BLaER1 treated with 17β-estradiol and CSF1 and Interleukin-3, amounts not matched to agents 10 nM and 100 nM (cell line): ENCODE data around the gene OPCML.
A peak's percentile ranks its signal among the peaks of the same experiment; 100 is the strongest.

Experiments used
- H3K27ac ChIP-seq, 11 experiments: shearing (Covaris generic); formaldehyde crosslinking; 2 replicates each; pipeline ENCODE4 v1.8.1; 2022
- H3K27me3 ChIP-seq, 11 experiments: shearing (Covaris generic); formaldehyde crosslinking; 2 replicates each; pipeline ENCODE4 v1.8.1; 2022
- H3K36me3 ChIP-seq, 11 experiments: shearing (Covaris generic); formaldehyde crosslinking; 2 replicates each; pipeline ENCODE4 v1.8.1; 2022
- H3K4me1 ChIP-seq, 10 experiments: shearing (Covaris generic); formaldehyde crosslinking; 2 replicates each; pipeline ENCODE4 v1.8.1; 2022
- H3K4me2 ChIP-seq, 11 experiments: shearing (Covaris generic); formaldehyde crosslinking; 2 replicates each; pipeline ENCODE4 v1.8.1; 2022
- H3K4me3 ChIP-seq, 10 experiments: shearing (Covaris generic); formaldehyde crosslinking; 2 replicates each; pipeline ENCODE4 v1.8.1; 2022
- H3K9ac ChIP-seq, 11 experiments: shearing (Covaris generic); formaldehyde crosslinking; 2 replicates each; pipeline ENCODE4 v1.8.1; 2022
- H3K9me3 ChIP-seq, 11 experiments: shearing (Covaris generic); formaldehyde crosslinking; replicated peaks in 1 of 11; 2 replicates each; pipeline ENCODE4 v1.8.1; 2022
- H4K20me1 ChIP-seq, 11 experiments: shearing (Covaris generic); formaldehyde crosslinking; 2 replicates each; pipeline ENCODE4 v1.8.1; 2022
- Cebpa-rat ChIP-seq, 11 experiments: shearing (Covaris generic); IDR thresholded peaks; 2 replicates each; pipeline ENCODE4 v1.8.1; 2022

Gene OPCML

GRCh38 chr11:132539590-132540368, 992.5 kb downstream of the OPCML start:
- Histone ChIP-seq H3K9ac (peak overlapping the region in 3 of 11 experiments; percentile 29 to 68 (median 63); a peak in 2 of 22 replicates), H3K4me2 (peak overlapping the region; percentile 54 to 95 (median 75); a peak in 20 of 22 replicates), H3K9me3 (no peaks in the 10 kb centered on the region), H3K27me3 (no peaks in the 10 kb centered on the region), H4K20me1 (no peaks in the 10 kb centered on the region), H3K36me3 (no peaks in the 10 kb centered on the region), H3K4me1 (peaks cover 18 to 41% (median 22%) of the 10 kb centered on the region in 10 experiments), H3K27ac (peak overlapping the region in 6 of 11 experiments; percentile 34 to 87 (median 78); a peak in 11 of 22 replicates), H3K4me3 (no peak overlapping the region)
- TF ChIP-seq Cebpa-rat (IDR thresholded peaks at IDR 0.05), result no peak

GRCh38 chr11:132538642-132539041, 993.7 kb downstream of the OPCML start:
- Histone ChIP-seq H3K4me2 (no peak overlapping the region), H3K4me1 (peaks cover 18 to 41% (median 22%) of the 10 kb centered on the region in 10 experiments), H3K27ac (no peak overlapping the region), H3K36me3 (no peaks in the 10 kb centered on the region), H3K9ac (no peak overlapping the region), H4K20me1 (no peaks in the 10 kb centered on the region), H3K27me3 (no peaks in the 10 kb centered on the region), H3K4me3 (no peak overlapping the region), H3K9me3 (no peaks in the 10 kb centered on the region)
- no peak for TF ChIP-seq Cebpa-rat (IDR thresholded peaks at IDR 0.05)

- no peak overlapping the region for H3K27ac ChIP-seq
- no peak overlapping the region for H3K9ac ChIP-seq
- no peaks in the 10 kb centered on the region for H3K27me3 ChIP-seq
- H3K4me1 ChIP-seq, result peaks cover 9 to 28% (median 11%) of the 10 kb centered on the region in 10 experiments
- H3K4me3 ChIP-seq, result no peak overlapping the region
- H3K9me3 ChIP-seq, result no peaks in the 10 kb centered on the region
- no peak overlapping the region for H3K4me2 ChIP-seq
- no peak for TF ChIP-seq Cebpa-rat (IDR thresholded peaks at IDR 0.05)
- no peaks in the 10 kb centered on the region for H4K20me1 ChIP-seq
- no peaks in the 10 kb centered on the region for H3K36me3 ChIP-seq
Observed at GRCh38 chr11:132535830-132536229, 996.5 kb downstream of the OPCML start.

DNA sequence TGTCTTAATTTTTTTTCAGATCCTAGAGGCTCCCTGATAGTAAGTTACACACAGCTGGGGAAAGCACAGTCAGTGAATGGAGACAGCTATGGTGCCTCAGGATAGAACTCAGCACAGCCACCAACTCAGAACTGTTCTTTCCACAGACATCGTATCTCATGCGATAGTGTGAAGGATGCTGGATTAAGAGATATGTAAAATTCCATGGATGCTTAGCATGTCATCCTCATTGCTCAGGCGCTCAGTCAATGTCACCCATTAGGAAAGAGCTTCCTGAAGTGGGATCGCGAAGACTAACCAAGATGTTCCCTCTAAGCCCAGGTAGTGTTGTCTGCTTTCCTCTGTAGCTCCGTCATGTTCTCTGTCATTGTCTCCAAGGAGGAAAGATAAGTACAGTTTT, 1000.4 kb downstream of the OPCML start:
- Histone ChIP-seq H3K4me3 (no peak overlapping the region), H3K9me3 (no peaks in the 10 kb centered on the region), H3K27ac (no peak overlapping the region), H3K27me3 (no peaks in the 10 kb centered on the region), H3K4me2 (peak overlapping the region in 2 of 11 experiments; percentile 6 to 38; a peak in 2 of 22 replicates), H3K36me3 (no peaks in the 10 kb centered on the region), H3K4me1 (peaks cover 0 to 11% (median 0%) of the 10 kb centered on the region in 10 experiments; a peak in 3 of 20 replicates), H3K9ac (no peak overlapping the region), H4K20me1 (no peaks in the 10 kb centered on the region)
- TF ChIP-seq Cebpa-rat (IDR thresholded peaks at IDR 0.05), result no peak

DNA sequence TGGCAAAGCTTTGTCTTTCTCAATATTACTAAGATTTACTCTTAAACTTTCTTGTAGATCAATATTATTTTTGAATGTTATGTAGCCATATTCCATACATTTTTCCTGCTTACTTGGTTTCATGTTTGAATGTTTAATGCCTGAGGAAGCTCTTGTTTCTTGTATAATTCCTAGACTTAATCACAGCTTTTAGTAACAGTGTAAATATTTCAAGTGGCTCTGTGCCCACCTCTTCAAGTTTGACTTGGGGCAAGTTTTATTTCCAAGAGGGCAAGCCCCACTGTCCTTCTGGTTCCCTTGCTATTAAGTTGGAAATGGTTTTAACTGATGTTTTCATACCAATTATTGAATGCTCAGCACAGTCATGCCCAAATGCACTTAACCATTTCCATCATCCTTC, 1004.1 kb downstream of the OPCML start:
- no peak for TF ChIP-seq Cebpa-rat (IDR thresholded peaks at IDR 0.05)
- Histone ChIP-seq H3K4me1 (peaks cover 0 to 11% (median 0%) of the 10 kb centered on the region in 10 experiments; a peak in 3 of 20 replicates), H3K27ac (no peak overlapping the region), H3K27me3 (no peaks in the 10 kb centered on the region), H3K9me3 (no peaks in the 10 kb centered on the region), H3K36me3 (no peaks in the 10 kb centered on the region), H4K20me1 (no peaks in the 10 kb centered on the region), H3K4me2 (no peak overlapping the region), H3K9ac (no peak overlapping the region), H3K4me3 (no peak overlapping the region)

DNA sequence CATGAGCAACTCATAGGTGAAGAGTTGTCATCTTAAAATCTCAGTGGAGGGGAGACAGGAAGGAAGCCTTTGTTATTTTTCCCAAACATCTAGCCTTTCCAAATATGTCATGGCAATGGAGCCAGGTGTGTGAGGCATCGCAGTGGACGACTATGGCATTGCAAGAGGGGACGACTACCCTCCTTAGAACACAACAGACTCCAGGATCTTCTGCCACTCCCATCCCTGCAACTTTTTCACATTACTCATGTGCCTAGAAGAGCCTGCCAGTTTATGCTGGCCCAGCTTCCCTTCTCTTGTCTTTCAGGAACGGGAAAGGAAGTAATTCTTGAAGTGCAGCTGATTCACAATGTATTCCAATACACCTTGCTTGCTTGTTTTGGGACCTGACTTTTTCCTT, 1008.4 kb downstream of the OPCML start:
- H3K9me3 ChIP-seq, result no peaks in the 10 kb centered on the region
- no peak overlapping the region for H3K27ac ChIP-seq
- H4K20me1 ChIP-seq, result no peaks in the 10 kb centered on the region
- H3K4me2 ChIP-seq, result no peak overlapping the region
- H3K4me3 ChIP-seq, result no peak overlapping the region
- TF ChIP-seq Cebpa-rat (IDR thresholded peaks at IDR 0.05), result no peak
- H3K4me1 ChIP-seq, result no peaks in the 10 kb centered on the region
- no peaks in the 10 kb centered on the region for H3K27me3 ChIP-seq
- H3K36me3 ChIP-seq, result no peaks in the 10 kb centered on the region
- no peak overlapping the region for H3K9ac ChIP-seq

- no peak overlapping the region for H3K4me3 ChIP-seq
- TF ChIP-seq Cebpa-rat (IDR thresholded peaks at IDR 0.05), result no peak
- no peaks in the 10 kb centered on the region for H4K20me1 ChIP-seq
- H3K4me2 ChIP-seq, result no peak overlapping the region
- no peak overlapping the region for H3K9ac ChIP-seq
- no peaks in the 10 kb centered on the region for H3K27me3 ChIP-seq
- H3K9me3 ChIP-seq, result no peaks in the 10 kb centered on the region
- no peak overlapping the region for H3K27ac ChIP-seq
- H3K4me1 ChIP-seq, result no peaks in the 10 kb centered on the region
- no peaks in the 10 kb centered on the region for H3K36me3 ChIP-seq
Observed at GRCh38 chr11:132520199-132520598, 1012.1 kb downstream of the OPCML start.

DNA sequence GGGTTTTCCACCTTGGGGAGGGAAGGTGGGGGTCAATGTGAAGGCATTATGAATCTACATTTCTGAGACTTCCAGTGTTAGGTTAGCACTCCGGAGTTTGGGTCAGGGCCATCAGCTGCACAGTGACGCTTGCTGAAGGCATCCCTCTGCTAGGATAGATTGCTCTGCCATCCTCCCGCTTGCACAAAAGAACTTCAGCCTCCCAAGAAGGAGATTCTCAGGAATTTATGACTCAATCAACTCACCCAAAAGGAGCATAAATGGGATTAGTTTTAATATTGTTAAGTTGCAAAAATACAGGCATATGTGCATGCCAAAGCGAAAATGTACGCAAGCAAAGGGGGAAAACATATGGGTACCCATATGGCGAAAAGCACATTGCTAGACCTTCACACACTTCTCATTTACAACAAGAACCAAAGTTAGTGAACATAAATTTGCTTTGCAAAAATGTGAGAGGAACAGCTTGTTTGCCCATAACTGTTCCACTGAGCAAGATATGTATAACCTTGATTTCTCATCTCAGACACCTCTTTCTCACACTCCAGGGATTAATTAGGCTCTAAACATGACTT, 1013.0 kb downstream of the OPCML start:
- no peak overlapping the region for H3K4me2 ChIP-seq
- H3K36me3 ChIP-seq, result no peaks in the 10 kb centered on the region
- H3K27me3 ChIP-seq, result no peaks in the 10 kb centered on the region
- no peaks in the 10 kb centered on the region for H3K9me3 ChIP-seq
- no peak overlapping the region for H3K4me3 ChIP-seq
- H3K9ac ChIP-seq, result no peak overlapping the region
- H3K4me1 ChIP-seq, result no peaks in the 10 kb centered on the region
- TF ChIP-seq Cebpa-rat (IDR thresholded peaks at IDR 0.05), result no peak
- no peak overlapping the region for H3K27ac ChIP-seq
- no peaks in the 10 kb centered on the region for H4K20me1 ChIP-seq

GRCh38 chr11:132504501-132505041, 1027.7 kb downstream of the OPCML start:
- Histone ChIP-seq H3K36me3 (no peaks in the 10 kb centered on the region), H3K4me2 (no peak overlapping the region), H3K9ac (no peak overlapping the region), H3K27me3 (no peaks in the 10 kb centered on the region), H4K20me1 (no peaks in the 10 kb centered on the region), H3K4me1 (no peaks in the 10 kb centered on the region), H3K9me3 (peaks cover 12 to 15% (median 13%) of the 10 kb centered on the region in 11 experiments), H3K27ac (no peak overlapping the region), H3K4me3 (no peak overlapping the region)
- no peak for TF ChIP-seq Cebpa-rat (IDR thresholded peaks at IDR 0.05)
